HG03108 (cell line): ENCODE results near the gene PHF21B.

ENCODE experiments used
- ATAC-seq: cut with Tn5 transposase; IDR thresholded peaks from one replicate; pipeline ENCODE4 v1.9.1; 2021; ENCODE audit warnings: moderate library complexity; ENCODE audit not compliant: unreplicated experiment

PHF21B gene

GRCh38 chr22:44992166-44992565 lies 17.6 kb downstream of the PHF21B start:
- ATAC-seq: no peak

GRCh38 chr22:44991218-44991617 lies 18.6 kb downstream of the PHF21B start:
- ATAC-seq: no peak

GRCh38 chr22:44990810-44991209 lies 19.0 kb downstream of the PHF21B start:
- ATAC-seq: no peak

- no peak for ATAC-seq
Measured at GRCh38 chr22:44990328-44990727, 19.5 kb downstream of the PHF21B start.

- ATAC-seq: no peak
Measured at GRCh38 chr22:44988671-44989070, 21.1 kb downstream of the PHF21B start.

GRCh38 chr22:44986926-44987325 lies 22.9 kb downstream of the PHF21B start:
- no peak for ATAC-seq

- ATAC-seq: no peak
Measured at GRCh38 chr22:44985906-44986527, 23.8 kb downstream of the PHF21B start.

- ATAC-seq: no peak
Measured at GRCh38 chr22:44983878-44984482, 25.8 kb downstream of the PHF21B start.

GRCh38 chr22:44982445-44982844 lies 27.4 kb downstream of the PHF21B start:
- ATAC-seq: no peak

- no peak for ATAC-seq
Measured at GRCh38 chr22:44981857-44982256, 27.9 kb downstream of the PHF21B start.

- no peak for ATAC-seq
Measured at GRCh38 chr22:44979154-44979553, 30.7 kb downstream of the PHF21B start.

- no peak for ATAC-seq
Measured at GRCh38 chr22:44975427-44976262, 34.2 kb downstream of the PHF21B start.

- ATAC-seq: no peak
Measured at GRCh38 chr22:44974454-44974853, 35.4 kb downstream of the PHF21B start.

- no peak for ATAC-seq
Measured at GRCh38 chr22:44973829-44974228, 36.0 kb downstream of the PHF21B start.

GRCh38 chr22:44972363-44973083 lies 37.3 kb downstream of the PHF21B start:
- ATAC-seq: no peak

GRCh38 chr22:44971651-44972362 lies 38.0 kb downstream of the PHF21B start:
- no peak for ATAC-seq

GRCh38 chr22:44970291-44970690 lies 39.5 kb downstream of the PHF21B start:
- ATAC-seq: no peak

- no peak for ATAC-seq
Measured at GRCh38 chr22:44969817-44970216, 40.0 kb downstream of the PHF21B start.

GRCh38 chr22:44968736-44969135 lies 41.1 kb downstream of the PHF21B start:
- no peak for ATAC-seq

GRCh38 chr22:44965171-44965570 lies 44.6 kb downstream of the PHF21B start:
- no peak for ATAC-seq

GRCh38 chr22:44964722-44965078 lies 45.1 kb downstream of the PHF21B start:
- no peak for ATAC-seq
